T follicular helper cell (primary cell): ENCODE measurements around the gene HIVEP2.

Source experiments
- DNase-seq: peaks from one replicate; pipeline ENCODE4 v3.0.0-alpha.2; 2020; ENCODE audit warnings: low read depth

The HIVEP2 gene

DNA sequence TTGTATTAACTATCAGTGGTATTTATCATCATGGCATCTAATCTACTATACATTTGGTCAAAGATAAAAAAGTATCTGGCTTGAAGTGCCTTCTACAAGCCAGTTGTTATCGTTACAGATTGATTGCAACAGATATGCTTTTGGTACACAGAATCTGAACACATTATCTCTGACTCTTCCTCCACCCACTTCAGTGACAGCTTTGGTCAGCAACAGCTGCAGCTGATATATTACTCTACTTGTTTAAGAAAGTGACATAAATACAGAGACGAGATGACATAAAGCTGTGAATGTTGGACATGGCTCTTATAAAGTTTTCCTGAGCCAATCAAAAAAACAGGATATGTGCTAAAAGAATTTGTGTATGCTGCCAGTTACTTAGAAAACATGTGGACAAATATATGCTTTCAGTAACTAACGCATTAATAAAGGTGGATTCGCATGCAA lies 77.6 kb downstream of the HIVEP2 start:
- no peak for DNase-seq

DNA sequence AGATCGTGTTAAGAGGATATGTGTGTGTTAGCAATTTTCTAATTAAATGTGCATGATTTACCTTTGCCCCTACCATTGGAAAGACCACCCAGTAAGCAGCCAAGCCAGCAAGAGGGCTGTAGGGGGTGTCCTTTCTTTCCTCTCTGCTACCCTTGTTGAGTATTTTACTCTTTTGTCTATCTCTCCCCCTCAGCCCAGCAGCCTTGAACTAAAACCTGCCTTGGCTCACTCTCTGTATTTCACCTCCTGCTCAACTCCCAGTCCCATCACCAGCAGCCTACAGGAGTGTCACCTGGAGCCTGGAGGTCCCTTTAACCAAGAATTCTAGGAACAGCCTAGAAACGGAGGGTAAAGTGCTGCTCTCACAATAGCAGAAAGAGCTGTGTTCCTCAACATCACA lies 81.0 kb downstream of the HIVEP2 start:
- no peak for DNase-seq

- no peak for DNase-seq
Observed at GRCh38 chr6:142861711-142862110, 83.3 kb downstream of the HIVEP2 start.

DNA sequence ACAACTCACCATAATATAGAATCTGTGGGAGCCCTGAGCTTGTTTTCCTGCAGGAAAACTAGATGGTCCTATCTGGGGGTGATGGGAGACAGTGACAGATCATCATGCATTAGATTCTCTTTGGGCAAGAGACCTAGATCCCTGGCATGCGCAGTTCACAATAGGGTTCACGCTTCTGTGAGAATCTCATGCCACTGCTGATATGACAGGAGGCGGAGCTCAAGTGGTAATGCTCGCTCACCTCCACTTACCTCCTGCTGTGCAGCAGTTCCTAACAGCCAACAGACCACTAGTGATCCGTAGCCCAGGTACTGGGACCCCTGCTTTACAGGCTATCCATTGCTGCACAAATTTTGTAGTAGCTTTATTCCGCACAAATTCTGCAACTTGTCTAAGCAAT lies 84.5 kb downstream of the HIVEP2 start:
- no peak for DNase-seq

GRCh38 chr6:142857796-142858555 lies 87.0 kb downstream of the HIVEP2 start:
- no peak for DNase-seq

GRCh38 chr6:142857233-142857761 lies 87.7 kb downstream of the HIVEP2 start:
- no peak for DNase-seq

DNA sequence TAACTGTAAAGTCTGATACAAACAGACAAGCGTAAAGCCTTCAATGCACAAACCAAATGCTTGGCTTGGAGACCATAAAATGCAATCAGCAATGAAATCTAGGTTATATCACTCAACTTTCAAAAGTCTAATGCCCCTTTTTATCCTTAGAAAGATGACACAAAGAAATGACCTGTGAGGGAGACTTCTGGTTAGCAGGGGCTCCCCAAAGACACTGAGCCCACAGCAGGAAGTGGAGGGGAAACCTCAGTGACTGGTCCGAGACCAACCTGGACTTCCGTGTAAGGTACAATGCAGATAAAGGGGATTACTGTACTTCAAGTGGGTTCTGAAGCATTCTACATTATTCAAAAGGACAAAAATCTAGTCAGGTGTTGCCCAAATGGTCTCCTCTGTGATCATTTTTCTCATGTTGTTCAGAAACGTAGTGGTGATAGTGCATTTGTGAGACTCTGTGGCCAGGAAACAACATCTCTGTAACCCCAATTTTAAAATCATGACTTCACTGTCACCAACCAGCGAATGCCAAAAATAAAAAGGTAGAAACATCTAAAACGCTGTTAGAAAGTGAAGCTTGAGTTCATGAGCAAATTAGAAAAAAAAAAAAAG lies 88.2 kb downstream of the HIVEP2 start:
- DNase-seq, result no peak

GRCh38 chr6:142855893-142856623 lies 88.9 kb downstream of the HIVEP2 start:
- no peak for DNase-seq

GRCh38 chr6:142854589-142855488 lies 90.1 kb downstream of the HIVEP2 start:
- no peak for DNase-seq

GRCh38 chr6:142853244-142854180 lies 91.5 kb downstream of the HIVEP2 start:
- no peak for DNase-seq

DNA sequence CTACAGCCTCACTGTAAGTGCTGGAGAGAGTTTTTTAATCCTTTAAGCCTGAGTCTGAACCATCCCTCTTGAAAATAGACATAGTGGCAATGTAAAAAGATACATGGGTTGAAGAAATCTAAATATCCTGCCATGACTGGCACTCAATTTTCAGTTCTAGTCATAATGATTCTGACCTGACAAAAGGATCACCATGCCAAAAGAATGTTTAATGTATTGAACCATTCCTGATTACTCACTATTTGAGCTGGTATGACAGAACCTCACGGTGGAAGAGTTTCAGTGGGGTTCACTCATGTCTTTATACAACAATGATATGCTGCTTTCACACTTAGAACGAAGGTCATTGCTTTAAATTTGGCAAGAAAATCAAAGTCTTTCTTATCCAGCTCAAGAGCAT lies 93.4 kb downstream of the HIVEP2 start:
- DNase-seq, result no peak

DNA sequence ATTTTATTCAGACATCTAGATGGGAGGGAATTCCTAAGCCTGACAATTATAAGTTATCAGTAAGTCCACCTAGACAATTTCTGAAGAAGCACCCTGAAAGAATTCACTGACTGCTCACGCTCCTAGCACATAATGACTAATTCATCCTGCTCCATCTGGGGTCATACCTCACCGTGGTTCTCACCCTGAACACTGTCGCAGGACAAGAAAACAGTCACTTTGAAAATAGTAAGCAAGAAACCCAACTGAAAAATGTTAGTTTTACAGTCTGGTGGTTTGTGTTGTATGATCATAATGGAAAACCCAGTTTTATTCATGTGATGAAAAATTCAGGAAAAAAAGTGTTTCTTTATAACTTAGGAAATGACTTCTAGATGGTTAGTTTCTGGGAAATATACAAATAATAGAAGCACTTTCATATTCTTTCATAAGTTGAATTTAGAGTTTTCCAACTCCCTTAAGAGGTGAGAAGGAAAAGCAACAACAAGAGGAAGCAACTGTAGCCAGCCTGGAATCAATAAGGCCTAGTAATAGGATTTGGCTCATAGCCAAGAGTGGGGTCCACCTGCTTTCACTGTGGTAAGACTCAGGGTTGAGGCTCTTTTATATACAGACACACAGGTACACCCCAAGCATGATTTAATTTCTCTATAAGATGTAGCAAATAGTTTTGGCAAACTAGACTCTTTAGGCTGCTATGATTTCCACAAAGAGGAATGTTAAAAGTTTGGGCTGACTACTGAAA lies 94.1 kb downstream of the HIVEP2 start:
- DNase-seq, result no peak

DNA sequence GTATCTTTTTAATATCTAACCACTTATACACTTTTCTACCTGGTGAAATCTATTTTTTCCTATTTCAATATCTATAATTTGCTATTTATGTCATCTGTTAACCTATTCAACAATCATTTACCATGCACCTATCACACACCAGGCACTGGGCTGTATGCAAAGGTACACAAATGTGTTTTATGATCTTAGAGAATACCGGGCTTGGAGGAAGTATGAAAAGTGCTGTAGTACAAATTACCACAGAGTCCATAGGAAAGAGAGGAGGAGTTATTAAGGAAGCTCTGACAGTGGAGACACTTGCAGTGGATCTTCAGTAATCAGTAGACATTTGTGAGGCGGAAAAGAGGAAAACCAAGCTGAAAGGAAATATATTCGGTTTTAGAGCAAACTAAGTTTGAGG lies 96.0 kb downstream of the HIVEP2 start:
- no peak for DNase-seq

DNA sequence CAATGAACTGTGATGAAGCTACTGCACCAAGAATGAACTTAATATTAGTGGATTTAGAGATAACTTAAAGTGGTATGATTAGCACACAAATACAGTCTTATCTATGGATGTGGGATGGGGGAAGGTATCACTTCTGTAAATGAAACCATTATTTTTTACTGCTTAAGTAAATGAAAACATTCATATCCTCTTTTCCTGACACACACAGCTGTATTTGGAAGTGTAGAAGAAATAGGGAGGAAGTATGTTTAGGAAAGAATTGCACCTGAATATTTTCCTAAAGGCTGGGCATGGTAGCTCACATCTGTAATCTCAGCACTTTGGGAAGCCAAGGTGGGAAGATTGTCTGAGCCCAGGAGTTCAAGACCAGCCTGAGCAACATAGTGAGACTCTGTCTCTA lies 96.8 kb downstream of the HIVEP2 start:
- DNase-seq, result no peak

DNA sequence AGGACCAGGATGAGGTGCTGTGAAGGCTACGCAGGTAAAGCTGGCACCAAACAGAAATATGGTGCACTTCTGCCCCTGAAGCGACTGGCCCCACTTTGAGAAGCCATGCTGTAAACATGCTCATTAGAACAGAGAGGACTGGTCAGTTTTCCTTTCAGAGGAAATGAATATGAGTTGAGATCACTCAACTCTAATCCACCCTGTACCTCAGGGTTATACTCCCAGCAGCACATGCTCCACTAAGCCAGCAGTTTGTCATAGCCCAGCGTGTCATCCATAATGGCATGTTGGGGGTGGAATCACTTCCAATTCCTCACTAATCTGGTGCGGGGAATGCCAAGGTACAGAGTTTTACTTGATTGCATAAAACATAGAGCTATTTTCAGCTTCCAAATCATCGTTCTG lies 98.1 kb downstream of the HIVEP2 start:
- no peak for DNase-seq

- DNase-seq, result no peak
Observed at GRCh38 chr6:142846459-142846831, 98.5 kb downstream of the HIVEP2 start.

DNA sequence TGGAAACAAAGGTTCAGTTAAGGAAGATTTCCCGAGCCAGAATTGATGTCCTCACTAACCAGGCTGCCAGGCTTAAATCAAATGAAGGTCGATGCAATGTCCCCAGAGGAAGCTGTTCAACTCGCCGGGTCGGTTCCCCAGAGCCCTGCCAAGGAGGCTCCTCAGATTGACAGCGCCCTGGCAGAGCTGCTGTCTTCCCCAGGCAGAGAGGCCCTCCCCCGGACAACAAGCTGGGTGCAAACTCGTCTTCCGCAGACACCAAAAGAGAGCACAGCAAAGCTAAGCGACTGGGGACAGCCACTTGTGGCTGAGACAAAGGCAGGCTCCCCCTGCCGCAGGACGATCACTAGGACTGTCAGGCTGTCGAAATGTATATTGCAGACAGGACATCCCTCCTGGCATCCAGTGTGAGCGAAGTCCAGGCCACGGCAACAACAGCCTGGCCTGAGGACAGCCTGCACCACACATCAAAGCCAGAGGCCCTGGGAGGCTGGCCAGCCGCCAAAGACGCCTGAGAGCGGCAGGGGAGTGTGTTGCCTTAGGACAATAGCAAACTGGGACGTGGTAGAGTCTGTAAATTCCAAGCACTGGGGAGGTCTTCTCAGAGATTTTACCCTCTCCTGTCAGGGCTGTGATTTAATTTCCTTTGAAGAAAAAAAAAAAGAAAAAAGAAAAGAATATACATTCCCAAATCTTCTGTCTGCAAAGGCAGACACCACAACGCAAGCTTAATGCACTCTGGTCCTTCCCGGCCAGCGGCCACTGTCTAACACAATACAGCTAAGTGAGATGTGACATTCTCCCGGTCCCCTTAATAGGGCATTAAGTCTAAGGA lies 99.1 kb downstream of the HIVEP2 start:
- DNase-seq, result no peak

- no peak for DNase-seq
Observed at GRCh38 chr6:142845143-142845571, 99.8 kb downstream of the HIVEP2 start.
